NCI-H2196 (cell line): ENCODE data around the gene VEGFB.

Source experiments
- DNase-seq: peaks from one replicate; lab custom pipeline; 2025; ENCODE audit not compliant: unreplicated experiment; lab: John Stamatoyannopoulos, UW

The VEGFB gene

DNA sequence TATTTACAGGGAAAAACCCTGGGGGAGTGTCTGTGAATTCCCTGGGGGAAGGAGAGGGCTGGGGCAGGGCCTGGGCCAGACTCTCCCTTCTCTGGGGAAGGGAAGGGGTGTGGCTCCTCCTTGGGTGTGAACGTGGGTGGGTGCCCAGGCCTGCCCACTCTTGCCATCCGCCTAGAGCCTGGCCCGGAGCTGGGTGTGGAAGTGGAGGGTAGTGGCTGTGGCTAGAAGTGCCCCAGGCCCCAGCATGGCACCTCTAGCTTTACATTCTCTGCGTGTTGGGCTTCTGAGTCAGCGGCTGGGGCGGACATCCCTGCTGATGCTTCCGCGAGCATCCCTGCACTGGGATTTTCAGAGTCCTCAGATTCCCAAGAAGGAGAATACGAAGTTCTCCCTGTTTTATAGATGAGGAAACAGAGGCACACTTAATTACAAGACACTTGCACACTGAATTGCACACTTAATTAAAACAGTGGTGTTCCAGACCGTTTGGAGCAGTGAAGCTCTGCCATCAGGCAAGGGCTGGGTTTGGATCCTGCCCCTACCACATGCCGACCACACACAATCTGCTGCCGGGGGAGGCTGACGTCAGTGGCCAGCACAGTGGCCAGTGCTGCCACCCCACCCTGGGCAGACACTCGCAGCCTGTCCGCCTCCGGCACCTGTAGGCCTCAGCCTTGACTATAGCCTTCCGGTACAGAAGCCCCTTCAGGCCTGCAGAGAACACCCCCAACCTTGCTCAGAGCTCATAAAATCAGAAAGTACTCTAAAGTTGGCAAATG lies 42.5 kb downstream of the VEGFB start:
- no peak for DNase-seq

DNA sequence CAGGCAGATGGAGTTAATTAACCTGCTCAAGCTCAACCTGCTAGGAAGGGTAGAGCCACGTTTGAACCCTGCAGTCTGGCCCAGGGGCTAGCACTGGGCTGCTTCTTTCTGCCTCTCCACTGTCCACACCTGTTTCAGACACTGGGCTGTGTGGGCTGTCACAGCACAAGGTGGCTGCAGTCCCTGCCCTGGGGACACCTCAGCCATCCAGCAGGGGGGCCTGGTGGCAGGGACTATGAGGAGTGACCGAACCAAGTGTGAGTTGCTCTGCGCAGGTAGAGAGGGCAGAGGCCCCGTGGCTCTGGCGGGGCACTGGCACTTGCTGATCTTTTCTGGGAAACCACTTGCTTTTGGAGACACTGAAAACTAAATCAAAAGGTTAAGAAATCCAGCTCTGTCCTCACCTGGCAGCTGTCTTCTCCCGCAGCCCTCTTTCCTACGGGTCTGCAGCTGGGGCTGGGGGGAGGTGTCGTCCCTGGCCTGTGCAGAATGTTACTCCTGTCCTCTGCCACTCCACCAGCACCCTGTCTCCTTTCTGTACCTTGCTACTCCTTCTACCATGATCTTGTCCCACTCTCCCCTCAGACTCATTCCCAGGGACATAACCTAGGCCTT lies 44.3 kb downstream of the VEGFB start:
- DNase-seq: no peak

- no peak for DNase-seq
These were observed 47.8 kb downstream of the VEGFB start for GRCh38 chr11:64281957-64282770.

DNA sequence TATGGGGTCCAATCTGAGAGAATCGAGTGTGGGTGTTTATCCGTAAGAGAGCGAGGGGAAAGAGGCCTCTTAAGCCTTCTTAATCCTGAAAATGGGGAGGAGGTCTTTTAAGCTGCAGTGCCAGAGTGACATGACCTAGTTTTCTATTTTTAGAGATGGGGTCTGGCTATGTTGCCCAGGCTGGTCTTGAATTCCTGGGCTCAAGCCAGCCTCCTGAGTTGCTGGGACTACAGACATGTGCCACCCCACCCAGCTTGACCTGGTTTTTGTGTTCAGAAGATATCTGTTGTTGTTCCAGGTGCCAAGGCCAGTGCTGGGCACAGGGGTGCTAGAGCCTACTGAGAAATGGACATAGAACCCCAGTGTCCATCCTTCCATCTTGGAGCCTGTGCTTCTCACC lies 48.7 kb downstream of the VEGFB start:
- no peak for DNase-seq

- DNase-seq: peak; percentile 91
These were observed 49.9 kb downstream of the VEGFB start, which contains the start of gene BAD for GRCh38 chr11:64284048-64284961. BAD (minus strand) TSS chr11:64284665; CDS start chr11:64284368, 297 bp downstream.

DNA sequence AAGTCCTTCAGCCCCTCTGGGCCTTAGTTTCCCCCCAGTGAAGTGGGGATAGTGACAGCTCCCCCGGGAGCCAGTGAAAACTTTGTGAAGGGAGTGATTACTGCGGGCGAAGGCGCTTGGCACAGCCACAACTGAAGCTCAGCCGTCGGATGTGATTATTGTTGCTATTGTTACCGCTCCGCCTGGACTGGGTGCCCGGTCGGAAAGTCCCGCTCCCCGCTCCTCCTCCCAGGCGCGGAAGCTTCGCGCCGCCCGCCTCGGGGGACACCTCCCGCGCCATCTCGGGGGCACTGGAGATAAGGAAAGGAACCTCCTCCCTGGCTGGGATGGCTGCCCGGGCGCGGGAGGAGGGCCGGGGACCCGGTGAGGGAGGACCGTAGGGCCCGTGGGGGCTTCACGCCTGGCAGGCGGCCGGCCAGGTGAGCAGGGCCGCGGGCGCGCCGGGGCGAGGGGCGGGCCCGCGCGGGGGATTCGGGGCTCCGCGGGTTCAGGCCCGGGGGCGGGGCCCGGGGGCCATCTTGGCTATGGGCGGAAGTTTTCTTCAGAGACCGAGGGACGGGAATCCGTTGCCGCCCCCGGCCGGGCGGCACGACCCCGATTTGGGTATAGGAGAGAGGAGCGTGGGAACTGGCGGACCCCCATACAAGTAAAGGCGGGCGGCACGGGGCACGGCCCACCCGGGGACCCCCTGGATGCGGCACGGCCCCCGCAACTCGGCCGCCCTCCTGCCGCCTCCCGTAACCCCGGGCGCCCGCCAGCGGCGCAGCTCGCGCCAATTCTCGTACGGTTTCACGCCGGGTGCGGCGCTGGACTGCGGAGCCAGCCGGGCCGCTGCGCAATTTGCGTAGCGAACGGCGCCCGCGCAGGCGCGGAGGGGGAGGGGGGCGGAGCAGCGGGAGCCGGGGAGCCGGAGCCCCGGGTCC lies 50.8 kb downstream of the VEGFB start, which contains the start of gene GPR137:
Gene GPR137, plus strand, starts transcription at position 887 of the 923 bp plus-strand sequence. CDS start 677 bp downstream, outside the sequence.
- DNase-seq: peak; percentile 89

DNA sequence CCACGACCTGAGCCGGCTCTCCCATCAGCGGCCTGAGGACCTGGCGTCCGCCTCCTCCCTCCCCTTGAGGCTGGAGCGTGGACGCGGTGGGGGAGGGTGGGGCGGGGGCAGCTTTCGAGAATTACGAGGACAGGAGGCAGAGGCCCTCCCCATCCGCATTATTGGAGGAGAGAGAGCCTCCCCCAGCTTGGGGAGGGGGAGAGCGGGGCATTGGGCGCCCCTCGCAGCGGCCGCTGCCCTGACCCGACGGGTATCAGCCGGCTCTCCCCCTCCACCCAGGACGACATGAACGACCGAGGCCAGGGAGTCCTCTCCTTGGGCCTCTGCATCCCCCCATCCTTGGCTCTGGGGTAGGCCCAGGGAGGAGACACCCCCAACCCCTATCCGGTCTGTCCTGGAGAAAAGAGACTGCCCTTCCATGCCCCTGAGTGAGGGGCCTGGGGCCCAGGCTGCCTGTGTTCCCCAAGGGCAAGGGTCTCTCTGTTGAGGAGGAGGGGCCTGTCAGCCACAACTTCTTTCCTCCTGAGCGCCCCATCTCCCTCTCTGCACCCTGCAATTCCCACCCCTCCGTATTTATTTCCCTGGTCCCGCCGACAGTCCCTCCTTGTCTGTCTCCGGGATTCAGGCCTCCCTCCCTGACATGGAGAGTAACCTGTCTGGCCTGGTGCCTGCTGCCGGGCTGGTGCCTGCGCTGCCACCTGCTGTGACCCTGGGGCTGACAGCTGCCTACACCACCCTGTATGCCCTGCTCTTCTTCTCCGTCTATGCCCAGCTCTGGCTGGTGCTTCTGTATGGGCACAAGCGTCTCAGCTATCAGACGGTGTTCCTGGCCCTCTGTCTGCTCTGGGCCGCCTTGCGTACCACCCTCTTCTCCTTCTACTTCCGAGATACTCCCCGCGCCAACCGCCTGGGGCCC lies 51.8 kb downstream of the VEGFB start:
- DNase-seq: peak; percentile 67

GRCh38 chr11:64286801-64287159 lies 52.4 kb downstream of the VEGFB start:
- DNase-seq: no peak

GRCh38 chr11:64287676-64288352 lies 53.4 kb downstream of the VEGFB start:
- DNase-seq: no peak

DNA sequence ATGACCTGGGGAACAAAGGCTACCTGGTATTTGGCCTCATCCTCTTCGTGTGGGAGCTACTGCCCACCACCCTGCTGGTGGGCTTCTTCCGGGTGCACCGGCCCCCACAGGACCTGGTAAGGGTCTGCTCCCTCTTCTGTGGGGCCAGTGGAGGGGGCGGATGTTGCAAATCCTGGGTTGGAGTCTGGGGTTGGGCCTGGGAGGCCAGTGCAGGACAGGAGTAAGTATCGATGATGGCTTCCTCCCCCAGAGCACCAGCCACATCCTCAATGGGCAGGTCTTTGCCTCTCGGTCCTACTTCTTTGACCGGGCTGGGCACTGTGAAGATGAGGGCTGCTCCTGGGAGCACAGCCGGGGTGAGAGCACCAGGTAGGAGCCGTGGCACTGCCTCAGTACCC lies 54.0 kb downstream of the VEGFB start:
- DNase-seq: no peak
